ENCODE measurements around the gene CGB8. TPM values are rescaled to one million over a fixed set of nuclear protein-coding genes. Genes with fewer than 3 reads are reported as not detected.

CGB8 gene
- total and polyA plus RNA-seq, 2 of the 4 experiments (the other 2 are of a cell fraction) = 0.48 TPM; not detected in 1

- Histone ChIP-seq H3K9me1 (ENCODE audit: insufficient read depth, low read length) (0 out of 2 replicates have a peak, but pooled peaks cover 5% of the 10 kb centered on the region), H3K79me1 (ENCODE audit: low read depth in 1 of 2, low read length in 2 of 2) (peaks cover 0 to 3% of the 10 kb centered on the region in 2 experiments; a peak in 1 of 4 replicates), H3K18ac (ENCODE audit: low read depth, low read length) (no peak overlapping the region), H3K27ac (ENCODE audit: insufficient read depth, low read length) (no peak overlapping the region), H3K4me3 (ENCODE audit: insufficient read depth, low read depth, low read length) (no peak overlapping the region), H4K91ac (ENCODE audit: insufficient read depth, low read depth, low read length) (no peak overlapping the region), H3K36me3 (ENCODE audit: control insufficient read depth, insufficient read depth, low read length) (peaks cover 55% of the 10 kb centered on the region), H3K27me3 (ENCODE audit: control insufficient read depth, insufficient read depth, low read length) (no peaks in the 10 kb centered on the region), H2AFZ (replicated peaks; ENCODE audit: low read length, poor library complexity) (no peak overlapping the region), H3K14ac (replicated peaks; ENCODE audit: low read depth, low read length) (no peak overlapping the region), H2BK15ac (ENCODE audit: low read depth, low read length) (no peak overlapping the region), H2BK20ac (ENCODE audit: low read depth, low read length) (no peak overlapping the region), H2AK5ac (ENCODE audit: low read depth, low read length) (no peak overlapping the region; the same call in 1 of the 2 replicates), H3K4me1 (ENCODE audit: control insufficient read depth, insufficient read depth, low read length) (peaks cover 5% of the 10 kb centered on the region; the same call in 1 of the 2 replicates), H2AK9ac (replicated peaks; ENCODE audit: low read depth, low read length, poor library complexity) (peak overlapping the region; percentile 57), H3K4ac (ENCODE audit: low read depth, low read length) (no peak overlapping the region), H3K9ac (ENCODE audit: low read depth, low read length) (no peak overlapping the region), H3K9me3 (ENCODE audit: control insufficient read depth, insufficient read depth, low read length) (no peaks in the 10 kb centered on the region), H2BK120ac (ENCODE audit: low read depth, low read length) (no peak overlapping the region), H4K5ac (ENCODE audit: low read depth, low read length) (no peak overlapping the region), H3K56ac (ENCODE audit: extremely low read depth, insufficient read depth, low read length) (no peak overlapping the region), H4K8ac (ENCODE audit: low read depth in 2 of 2, low read length in 2 of 2) (no peak overlapping the region), H2BK5ac (ENCODE audit: low read depth, low read length, poor library complexity, severe bottlenecking) (no peak overlapping the region), H4K20me1 (ENCODE audit: insufficient read depth, low read length) (no peaks in the 10 kb centered on the region; the same call in 1 of the 2 replicates), H3K23ac (ENCODE audit: low read depth, low read length) (no peak overlapping the region), H3K4me2 (ENCODE audit: low read depth, low read length) (no peak overlapping the region)
- POLR2A ChIA-PET (ENCODE audit: unreplicated experiment) = no interaction called here
- no peak for ATAC-seq (ENCODE audit: low read depth)
- dilution Hi-C loops (cut with HindIII; ENCODE audit: low sequenced_read_pairs, unreplicated experiment) = no loop called here
- CTCF ChIA-PET = interaction anchor here (1.0 to 1.6 kb wide), 2 partner anchors 15 to 17 kb away, joined by 3 to 5 read pairs; no protein-coding TSS in a partner anchor
- in situ Hi-C loops (cut with MboI; ENCODE audit: low sequenced_read_pairs) = no loop called here
- intact Hi-C loops (cut with micrococcal nuclease) = no loop called here
- BruUV-seq (replicated peaks) = no TSS peak
- DNase-seq = peak; percentile 40
- 98% methylated on average over 16 of the region's 32 CpGs; no CpG with 5 or more reads in 1 of the 2 experiments for WGBS, 2 experiments (ENCODE audit: extremely low coverage in 2 of 2, insufficient read length in 1 of 2)
- TF ChIP-seq RCOR1 (IDR thresholded peaks at IDR 0.05; ENCODE audit: insufficient replicate concordance, low read length) (no peak), MAFK (IDR thresholded peaks at IDR 0.05; ENCODE audit: low read depth, low read length) (no peak), MXI1 (IDR thresholded peaks at IDR 0.05; ENCODE audit: borderline replicate concordance, low read depth, low read length) (no peak), RAD21 (IDR thresholded peaks at IDR 0.05; ENCODE audit: low read length) (no peak), BHLHE40 (IDR thresholded peaks at IDR 0.05; ENCODE audit: low read depth, low read length) (no peak), RFX5 (IDR thresholded peaks at IDR 0.05; ENCODE audit: low read depth, low read length) (no peak), NFE2L2 (IDR thresholded peaks at IDR 0.05; ENCODE audit: low read depth, low read length) (no peak), CTCF (conservative IDR thresholded peaks at IDR 0.05; ENCODE audit: low read depth, low read length) (no peak), CEBPB (IDR thresholded peaks at IDR 0.05; ENCODE audit: low read depth, low read length) (no peak), FOS (IDR thresholded peaks at IDR 0.05; ENCODE audit: low read depth, low read length) (no peak), USF2 (IDR thresholded peaks at IDR 0.05; ENCODE audit: low read depth, low read length) (no peak), ELK1 (IDR thresholded peaks at IDR 0.05; ENCODE audit: borderline replicate concordance, low read depth, low read length) (no peak), CHD1 (IDR thresholded peaks at IDR 0.05; ENCODE audit: low read depth, low read length) (no peak), SMC3 (IDR thresholded peaks at IDR 0.05; ENCODE audit: low read depth, low read length) (no peak), POLR2A (IDR thresholded peaks at IDR 0.05; ENCODE audit: low read depth, low read length) (no peak)
Measured at GRCh38 chr19:49014123-49014869, 34.6 kb downstream of the CGB8 start.

Measured in IMR-90 (cell line).